GM19238 (cell line): Measurements from ENCODE around the gene BCKDHB.
A peak's percentile ranks its signal among the peaks of the same experiment; 100 is the strongest.
"Not testable (repeated sequence)": the region's sequence is repeated elsewhere in the genome, so short reads cannot be mapped to it uniquely, and the experiment has no call there.

Experiments
- DNase-seq: peaks from one replicate; pipeline ENCODE4 v3.0.0; 2011; ENCODE audit warnings: low spot score; ENCODE audit not compliant: insufficient read length

The BCKDHB gene

GRCh38 chr6:80106418-80107235, at the start of gene BCKDHB:
TSS of gene BCKDHB (plus strand) at chr6:80106671. CDS start at chr6:80106694, 23 bp downstream.
- DNase-seq = peak; percentile 92

- no peak for DNase-seq
Measured at GRCh38 chr6:80060774-80061173, 45.7 kb upstream of the BCKDHB start.

GRCh38 chr6:80068146-80068545, 38.3 kb upstream of the BCKDHB start:
- DNase-seq = not testable (repeated sequence)

GRCh38 chr6:80070431-80070830, 36.0 kb upstream of the BCKDHB start:
- not testable (repeated sequence) for DNase-seq

GRCh38 chr6:80077067-80077466, 29.4 kb upstream of the BCKDHB start:
- DNase-seq = no peak

GRCh38 chr6:80088637-80089036, 17.8 kb upstream of the BCKDHB start:
- no peak for DNase-seq

GRCh38 chr6:80091506-80091905, 15.0 kb upstream of the BCKDHB start:
- no peak for DNase-seq

GRCh38 chr6:80094017-80094416, 12.5 kb upstream of the BCKDHB start:
- no peak for DNase-seq

- no peak for DNase-seq
Measured at GRCh38 chr6:80095600-80095999, 10.9 kb upstream of the BCKDHB start.

GRCh38 chr6:80098392-80098791, 8.1 kb upstream of the BCKDHB start:
- no peak for DNase-seq

- no peak for DNase-seq
Measured at GRCh38 chr6:80104520-80104919, 2.0 kb upstream of the BCKDHB start.

GRCh38 chr6:80105972-80106417, 476 bp upstream of the BCKDHB start:
- no peak for DNase-seq

- not testable (repeated sequence) for DNase-seq
Measured at GRCh38 chr6:80122576-80122975, 16.1 kb downstream of the BCKDHB start.

- DNase-seq = no peak
Measured at GRCh38 chr6:80126657-80127345, 20.3 kb downstream of the BCKDHB start.

GRCh38 chr6:80129485-80129884, 23.0 kb downstream of the BCKDHB start:
- DNase-seq = no peak

- no peak for DNase-seq
Measured at GRCh38 chr6:80133020-80133419, 26.5 kb downstream of the BCKDHB start.

GRCh38 chr6:80134065-80134464, 27.6 kb downstream of the BCKDHB start:
- DNase-seq = no peak

GRCh38 chr6:80142586-80142985, 36.1 kb downstream of the BCKDHB start:
- no peak for DNase-seq

- DNase-seq = no peak
Measured at GRCh38 chr6:80143419-80143937, 37.0 kb downstream of the BCKDHB start.

- DNase-seq = no peak
Measured at GRCh38 chr6:80144753-80145315, 38.4 kb downstream of the BCKDHB start.

GRCh38 chr6:80145509-80145908, 39.0 kb downstream of the BCKDHB start:
- DNase-seq = no peak

- no peak for DNase-seq
Measured at GRCh38 chr6:80145921-80146320, 39.5 kb downstream of the BCKDHB start.
